ENCODE measurements around the gene C5AR2.
"Not testable (repeated sequence)": the region's sequence is repeated elsewhere in the genome, so short reads cannot be mapped to it uniquely, and the experiment has no call there.

The C5AR2 gene

DNA sequence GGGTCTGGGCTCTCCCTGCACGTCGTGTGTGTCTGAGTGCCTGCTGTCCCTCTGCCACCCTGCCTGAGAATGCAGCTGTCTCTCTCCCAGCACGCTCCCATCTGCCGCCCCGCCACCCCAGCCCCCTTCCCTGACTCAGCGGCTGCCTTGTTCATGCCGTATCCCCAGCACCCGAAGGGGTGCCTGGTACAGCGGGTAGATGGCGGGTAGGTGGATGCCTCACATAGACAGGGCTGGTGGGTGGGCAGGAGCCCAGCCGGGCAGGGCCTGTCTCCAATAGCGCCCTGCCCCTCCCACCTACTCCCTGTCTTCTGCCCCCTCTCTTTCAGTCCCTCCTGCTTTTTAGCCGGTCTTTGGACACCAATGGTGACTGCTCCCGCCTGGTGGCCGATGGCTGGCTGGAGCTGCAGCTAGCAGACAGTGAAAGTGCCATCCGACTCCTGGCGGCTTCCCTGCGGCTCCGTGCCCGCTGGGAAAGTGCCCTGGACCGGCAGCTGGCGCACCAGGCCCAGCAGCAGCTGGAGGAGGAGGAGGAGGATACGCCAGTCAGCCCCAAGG, 47.5 kb downstream of the C5AR2 start:
- H3K4me3 ChIP-seq (ENCODE audit: low read depth, low read length) = no peak overlapping the region
- TF ChIP-seq, protein P1, sequence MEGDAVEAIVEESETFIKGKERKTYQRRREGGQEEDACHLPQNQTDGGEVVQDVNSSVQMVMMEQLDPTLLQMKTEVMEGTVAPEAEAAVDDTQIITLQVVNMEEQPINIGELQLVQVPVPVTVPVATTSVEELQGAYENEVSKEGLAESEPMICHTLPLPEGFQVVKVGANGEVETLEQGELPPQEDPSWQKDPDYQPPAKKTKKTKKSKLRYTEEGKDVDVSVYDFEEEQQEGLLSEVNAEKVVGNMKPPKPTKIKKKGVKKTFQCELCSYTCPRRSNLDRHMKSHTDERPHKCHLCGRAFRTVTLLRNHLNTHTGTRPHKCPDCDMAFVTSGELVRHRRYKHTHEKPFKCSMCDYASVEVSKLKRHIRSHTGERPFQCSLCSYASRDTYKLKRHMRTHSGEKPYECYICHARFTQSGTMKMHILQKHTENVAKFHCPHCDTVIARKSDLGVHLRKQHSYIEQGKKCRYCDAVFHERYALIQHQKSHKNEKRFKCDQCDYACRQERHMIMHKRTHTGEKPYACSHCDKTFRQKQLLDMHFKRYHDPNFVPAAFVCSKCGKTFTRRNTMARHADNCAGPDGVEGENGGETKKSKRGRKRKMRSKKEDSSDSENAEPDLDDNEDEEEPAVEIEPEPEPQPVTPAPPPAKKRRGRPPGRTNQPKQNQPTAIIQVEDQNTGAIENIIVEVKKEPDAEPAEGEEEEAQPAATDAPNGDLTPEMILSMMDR (IDR thresholded peaks at IDR 0.05; ENCODE audit: control insufficient read depth, extremely low read depth, insufficient read depth) = no peak
- no peak for DNase-seq (ENCODE audit: low read depth)

DNA sequence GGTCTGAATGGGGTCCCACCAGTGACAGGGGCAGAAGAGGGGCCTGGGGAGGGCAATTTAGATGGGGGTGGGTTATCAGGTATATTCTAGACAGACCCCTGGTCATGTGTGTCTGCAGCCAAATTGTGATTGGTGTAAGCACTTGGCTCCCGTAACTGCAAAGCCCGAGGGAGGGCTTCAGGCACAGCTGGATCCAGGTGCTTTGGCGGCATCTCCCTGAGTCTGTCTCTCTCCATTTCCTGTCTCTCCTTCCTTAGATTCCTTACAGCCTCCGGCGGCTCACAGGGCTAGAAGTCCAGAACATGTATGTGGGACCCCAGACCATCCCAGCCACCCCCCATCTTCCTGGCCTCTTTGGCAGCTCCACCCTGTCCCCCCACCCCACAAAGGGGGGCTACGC, 48.6 kb downstream of the C5AR2 start:
- no peak for DNase-seq (ENCODE audit: low read depth)
- TF ChIP-seq, protein P1 (IDR thresholded peaks at IDR 0.05; ENCODE audit: control insufficient read depth, extremely low read depth, insufficient read depth) = no peak
- H3K4me3 ChIP-seq (ENCODE audit: low read depth, low read length) = no peak overlapping the region

DNA sequence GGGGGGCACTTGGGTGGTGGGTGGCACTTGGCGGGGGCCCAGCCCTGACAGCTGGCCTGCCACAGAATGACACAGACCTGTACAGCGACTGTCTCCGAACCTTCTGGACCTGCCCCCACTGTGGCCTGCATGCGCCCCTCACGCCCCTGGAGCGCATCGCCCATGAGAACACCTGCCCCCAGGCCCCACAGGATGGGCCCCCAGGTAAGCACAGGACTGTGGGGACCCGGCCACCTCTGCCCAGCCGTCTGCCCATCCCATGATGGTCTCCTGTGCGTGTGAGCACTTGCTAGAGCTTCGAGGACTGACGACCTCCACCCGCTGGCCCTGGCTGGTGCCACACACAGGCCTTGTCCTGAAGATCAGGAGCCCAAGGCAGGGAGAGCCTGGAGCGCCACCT, 49.1 kb downstream of the C5AR2 start:
- no peak for DNase-seq (ENCODE audit: low read depth)
- no peak overlapping the region for H3K4me3 ChIP-seq (ENCODE audit: low read depth, low read length)
- TF ChIP-seq, protein P1 (IDR thresholded peaks at IDR 0.05; ENCODE audit: control insufficient read depth, extremely low read depth, insufficient read depth) = no peak

GRCh38 chr19:47381653-47382279, 49.8 kb downstream of the C5AR2 start:
- TF ChIP-seq, protein P1 (IDR thresholded peaks at IDR 0.05; ENCODE audit: control insufficient read depth, extremely low read depth, insufficient read depth) = no peak
- DNase-seq (ENCODE audit: low read depth) = no peak
- H3K4me3 ChIP-seq (ENCODE audit: low read depth, low read length) = no peak overlapping the region

- not testable (repeated sequence) for DNase-seq (ENCODE audit: low read depth); H3K4me3 ChIP-seq (ENCODE audit: low read depth, low read length)
Observed at GRCh38 chr19:47383890-47384289, 51.9 kb downstream of the C5AR2 start.

GRCh38 chr19:47384533-47384932, 52.6 kb downstream of the C5AR2 start:
- H3K4me3 ChIP-seq (ENCODE audit: low read depth, low read length); DNase-seq (ENCODE audit: low read depth): not testable (repeated sequence)

- not testable (repeated sequence) for DNase-seq (ENCODE audit: low read depth); H3K4me3 ChIP-seq (ENCODE audit: low read depth, low read length)
Observed at GRCh38 chr19:47386582-47386981, 54.6 kb downstream of the C5AR2 start.

- DNase-seq (ENCODE audit: low read depth); H3K4me3 ChIP-seq (ENCODE audit: low read depth, low read length): not testable (repeated sequence)
Observed at GRCh38 chr19:47387623-47388022, 55.6 kb downstream of the C5AR2 start.

- H3K4me3 ChIP-seq (ENCODE audit: low read depth, low read length); DNase-seq (ENCODE audit: low read depth): not testable (repeated sequence)
Observed at GRCh38 chr19:47388721-47389120, 56.7 kb downstream of the C5AR2 start.

- H3K4me3 ChIP-seq (ENCODE audit: low read depth, low read length) = no peak overlapping the region
- DNase-seq (ENCODE audit: low read depth) = no peak
Observed at GRCh38 chr19:47389150-47389556, 57.2 kb downstream of the C5AR2 start.

More at GRCh38 chr19:47389150-47389556, 57.2 kb downstream of the C5AR2 start:
- TF ChIP-seq, protein P1 (IDR thresholded peaks at IDR 0.05; ENCODE audit: control insufficient read depth, extremely low read depth, insufficient read depth) = no peak

All from LNCaP clone FGC (cell line).